Fibroblast of the aortic adventitia (primary cell): ENCODE results near the gene SLC43A2. TPM values are rescaled to one million over a fixed set of nuclear protein-coding genes. Genes with fewer than 3 reads are reported as not detected.
"Not testable (repeated sequence)": the region's sequence is repeated elsewhere in the genome, so short reads cannot be mapped to it uniquely, and the experiment has no call there.

Experiments used
- DNase-seq: peaks from one replicate; pipeline ENCODE4 v3.0.0-alpha.2; 2010; ENCODE audit warnings: low read depth
- H3K4me3 ChIP-seq: 2 replicates; pipeline ENCODE4 v1.5.1; 2011; ENCODE audit warnings: low read depth, mild to moderate bottlenecking, control low read depth, low read length, moderate library complexity
- CTCF ChIP-seq: IDR thresholded peaks from 2 replicates; pipeline ENCODE4 v1.5.1; 2011; ENCODE audit warnings: mild to moderate bottlenecking, low read length, control low read depth, inconsistent platforms; ENCODE audit not compliant: insufficient read depth
- total RNA-seq: library from RNA; depleted of rRNA; stranded (reverse); fragments of >200 nt; gene quantifications from 2 replicates; pipeline ENCODE4 v1.2.3, GENCODE V29; 2012; ENCODE audit warnings: low replicate concordance

SLC43A2 gene
- total RNA-seq, 1 donor = 3.0 TPM

GRCh38 chr17:1574697-1575471 lies 53.8 kb downstream of the SLC43A2 start:
- TF ChIP-seq CTCF = no peak
- no peak for DNase-seq
- no peak overlapping the region for H3K4me3 ChIP-seq

- no peak overlapping the region for H3K4me3 ChIP-seq
- TF ChIP-seq CTCF = peak; percentile 93
- DNase-seq = peak; percentile 76
Observed at GRCh38 chr17:1573932-1574696, 54.5 kb downstream of the SLC43A2 start.

GRCh38 chr17:1572646-1573045 lies 56.0 kb downstream of the SLC43A2 start:
- H3K4me3 ChIP-seq = not testable (repeated sequence)
- peak; percentile 35 for DNase-seq

GRCh38 chr17:1571341-1571704 lies 57.3 kb downstream of the SLC43A2 start:
- no peak overlapping the region for H3K4me3 ChIP-seq
- TF ChIP-seq CTCF = no peak
- DNase-seq = no peak

- TF ChIP-seq CTCF = no peak
- no peak overlapping the region for H3K4me3 ChIP-seq
- no peak for DNase-seq
Observed at GRCh38 chr17:1568950-1569810, 59.5 kb downstream of the SLC43A2 start.

- no peak overlapping the region for H3K4me3 ChIP-seq
- no peak for DNase-seq
- TF ChIP-seq CTCF = no peak
Observed at GRCh38 chr17:1566505-1567199, 62.0 kb downstream of the SLC43A2 start.
